HepG2 (cell line): ENCODE results near the gene ZNF747. TPM values are rescaled to one million over a fixed set of nuclear protein-coding genes. Genes with fewer than 3 reads are reported as not detected.

Experiments used
- DNMT1 ChIP-seq: sonication (generic); formaldehyde crosslinking; IDR thresholded peaks from 2 replicates; pipeline ENCODE4 v1.5.1; 2020; ENCODE audit warnings: mild to moderate bottlenecking, missing genetic modification reagents
- ELF1 ChIP-seq: sonication (generic); formaldehyde crosslinking; IDR thresholded peaks from 2 replicates; pipeline ENCODE4 v1.4.0; 2020; ENCODE audit warnings: missing genetic modification reagents
- FOXA1 ChIP-seq, 2 experiments: fragments of 450-650 bp in 1 of 2; sonication (generic) in 1 of 2; formaldehyde crosslinking in 1 of 2; IDR thresholded peaks; 2 replicates each; pipeline versions ENCODE4 v1.4.0 to v1.6.1; 2016 to 2020; ENCODE audit warnings: missing genetic modification reagents in 1 of 2
- FOXA3 ChIP-seq: IDR thresholded peaks from 2 replicates; pipeline ENCODE4 v1.6.1; 2016; ENCODE audit warnings: missing genetic modification reagents, missing compliant biosample characterization
- KDM4B ChIP-seq: sonication (generic); formaldehyde crosslinking; IDR thresholded peaks from 2 replicates; pipeline ENCODE4 v1.4.0; 2020; ENCODE audit warnings: missing genetic modification reagents
- NCOA2 ChIP-seq: sonication (generic); formaldehyde crosslinking; IDR thresholded peaks from 2 replicates; pipeline ENCODE4 v1.8.0; 2022; ENCODE audit warnings: inconsistent platforms
- RCOR2 ChIP-seq: IDR thresholded peaks from 2 replicates; pipeline ENCODE4 v1.6.1; 2016; ENCODE audit warnings: missing biosample characterization, missing genetic modification reagents
- ZNF564 ChIP-seq: sonication (generic); formaldehyde crosslinking; IDR thresholded peaks from 2 replicates; pipeline ENCODE4 v1.8.1; 2023; ENCODE audit warnings: mild to moderate bottlenecking, missing genetic modification reagents
- ZSCAN21 ChIP-seq: sonication (generic); formaldehyde crosslinking; IDR thresholded peaks from 2 replicates; pipeline ENCODE4 v1.8.0; 2022; ENCODE audit warnings: mild to moderate bottlenecking, missing genetic modification reagents, moderate library complexity, borderline replicate concordance
- polyA plus RNA-seq, 8 experiments: library from polyadenylated mRNA; depleted of rRNA in 3 of 8; stranded (reverse) in 7 of 8; unstranded in 1 of 8; fragments of >200 nt; fragmentation: Illumina TruSeq in 4 of 8; extraction: Trizol in 4 of 8; gene quantifications; 2 replicates each; pipeline versions ENCODE4 v1.2.1 to v1.2.3, GENCODE V29; 2011 to 2016; ENCODE audit warnings: low read depth in 4 of 8, missing spikeins in 1 of 8, mixed read lengths in 1 of 8; ENCODE audit not compliant: insufficient read depth in 1 of 8
- total RNA-seq, 5 experiments: library from RNA; depleted of rRNA; stranded (reverse); fragments of >200 nt; fragmentation: Illumina TruSeq; extraction: Trizol; gene quantifications; 2 replicates each; pipeline ENCODE4 v1.2.3, GENCODE V29; 2016; ENCODE audit warnings: low read depth in 1 of 5
- TF ChIP-seq, protein P1 (sequence below): IDR thresholded peaks from 2 replicates; pipeline ENCODE4 v1.6.1; 2012; ENCODE audit warnings: low read depth, low read length, improper control_type of control experiment
- TF ChIP-seq, protein P2 (sequence below): IDR thresholded peaks from 2 replicates; pipeline ENCODE4 v1.6.1; 2016; ENCODE audit warnings: control low read depth
- TF ChIP-seq, protein P3 (sequence below): sonication (generic); formaldehyde crosslinking; IDR thresholded peaks from 2 replicates; pipeline ENCODE4 v1.9.0; 2022; ENCODE audit warnings: missing genetic modification reagents, mild to moderate bottlenecking, borderline replicate concordance
- TF ChIP-seq, protein P4 (sequence below): sonication (generic); formaldehyde crosslinking; IDR thresholded peaks from 2 replicates; pipeline ENCODE4 v1.4.0; 2020; ENCODE audit warnings: mild to moderate bottlenecking, missing genetic modification reagents
- TF ChIP-seq, protein P5 (sequence below): sonication (generic); formaldehyde crosslinking; IDR thresholded peaks from 2 replicates; pipeline ENCODE4 v1.9.0; 2021; ENCODE audit warnings: missing genetic modification reagents, borderline replicate concordance
- TF ChIP-seq, protein P6 (sequence below): sonication (generic); formaldehyde crosslinking; IDR thresholded peaks from 2 replicates; pipeline ENCODE4 v1.5.0; 2020; ENCODE audit warnings: missing genetic modification reagents

The ZNF747 gene
- total and polyA plus RNA-seq, 2 of the 13 experiments (the other 11 are each of a cell fraction or from before 2014, with no cell fraction given), result 7.2 to 10.2 TPM

DNA sequence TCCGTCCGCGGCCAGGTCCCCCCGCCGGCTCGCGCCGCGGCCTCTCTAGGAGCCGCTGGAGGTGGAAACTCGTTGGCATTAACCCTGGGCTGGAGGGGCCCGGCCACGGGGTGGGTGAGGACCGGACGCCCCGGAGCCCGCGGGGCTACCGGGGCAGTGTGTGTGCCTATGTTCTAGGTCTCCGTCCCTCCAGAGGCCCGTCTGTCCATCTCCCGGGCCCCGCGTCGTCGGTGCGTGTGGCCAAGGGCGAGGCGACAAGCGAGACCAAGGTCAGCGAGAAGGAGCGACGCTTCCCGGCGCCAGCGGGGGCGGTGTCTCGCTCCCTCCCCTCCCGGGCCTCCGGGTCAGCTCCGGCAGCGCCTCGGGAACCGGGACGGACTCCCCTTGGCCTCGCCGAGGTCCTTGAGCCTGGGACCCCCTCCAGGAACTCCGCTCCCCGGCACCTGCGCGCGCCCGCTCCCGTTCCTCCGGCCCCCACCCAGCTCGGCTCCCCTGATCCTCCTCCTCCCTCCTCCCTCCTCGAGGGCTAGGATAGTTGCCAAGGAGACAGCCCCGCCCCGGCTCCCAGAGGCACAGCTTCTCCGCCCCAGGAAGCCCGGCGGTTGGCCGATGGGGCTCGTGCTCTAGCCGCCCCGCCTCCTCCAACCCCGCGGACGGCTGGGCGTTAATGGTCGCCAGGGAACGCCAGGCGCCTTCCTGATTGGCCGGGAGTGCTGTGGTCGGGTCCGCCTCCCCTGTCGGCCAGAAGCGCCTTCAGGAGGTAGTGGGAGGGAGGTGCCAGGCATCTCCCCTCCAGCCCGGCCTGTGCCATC is 7.6 kb downstream of the ZNF747 start (continued):
- TF ChIP-seq, protein P1, sequence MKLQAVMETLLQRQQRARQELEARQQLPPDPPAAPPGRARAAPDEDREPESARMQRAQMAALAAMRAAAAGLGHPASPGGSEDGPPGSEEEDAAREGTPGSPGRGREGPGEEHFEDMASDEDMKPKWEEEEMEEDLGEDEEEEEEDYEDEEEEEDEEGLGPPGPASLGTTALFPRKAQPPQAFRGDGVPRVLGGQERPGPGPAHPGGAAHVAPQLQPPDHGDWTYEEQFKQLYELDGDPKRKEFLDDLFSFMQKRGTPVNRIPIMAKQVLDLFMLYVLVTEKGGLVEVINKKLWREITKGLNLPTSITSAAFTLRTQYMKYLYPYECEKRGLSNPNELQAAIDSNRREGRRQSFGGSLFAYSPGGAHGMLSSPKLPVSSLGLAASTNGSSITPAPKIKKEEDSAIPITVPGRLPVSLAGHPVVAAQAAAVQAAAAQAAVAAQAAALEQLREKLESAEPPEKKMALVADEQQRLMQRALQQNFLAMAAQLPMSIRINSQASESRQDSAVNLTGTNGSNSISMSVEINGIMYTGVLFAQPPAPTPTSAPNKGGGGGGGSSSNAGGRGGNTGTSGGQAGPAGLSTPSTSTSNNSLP, result no peak
- peak; percentile 10; the same call in 1 of the 2 replicates for TF ChIP-seq KDM4B
- no peak for TF ChIP-seq FOXA1 (IDR thresholded peaks at IDR 0.05)
- TF ChIP-seq FOXA1 (CRISPR knock-in tag; IDR thresholded peaks at IDR 0.05), result no peak
- TF ChIP-seq, protein P2, sequence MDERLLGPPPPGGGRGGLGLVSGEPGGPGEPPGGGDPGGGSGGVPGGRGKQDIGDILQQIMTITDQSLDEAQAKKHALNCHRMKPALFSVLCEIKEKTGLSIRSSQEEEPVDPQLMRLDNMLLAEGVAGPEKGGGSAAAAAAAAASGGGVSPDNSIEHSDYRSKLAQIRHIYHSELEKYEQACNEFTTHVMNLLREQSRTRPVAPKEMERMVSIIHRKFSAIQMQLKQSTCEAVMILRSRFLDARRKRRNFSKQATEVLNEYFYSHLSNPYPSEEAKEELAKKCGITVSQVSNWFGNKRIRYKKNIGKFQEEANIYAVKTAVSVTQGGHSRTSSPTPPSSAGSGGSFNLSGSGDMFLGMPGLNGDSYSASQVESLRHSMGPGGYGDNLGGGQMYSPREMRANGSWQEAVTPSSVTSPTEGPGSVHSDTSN (CRISPR knock-in tag), result no peak
- TF ChIP-seq ZSCAN21 (CRISPR knock-in tag), result peak; percentile 44; the same call in 1 of the 2 replicates
- TF ChIP-seq DNMT1 (CRISPR knock-in tag), result no peak
- TF ChIP-seq ELF1, result peak; percentile 78
- 0 out of 2 replicates have a peak, but pooled peaks have one; percentile 6 for TF ChIP-seq FOXA3
- no peak for TF ChIP-seq NCOA2
- TF ChIP-seq, protein P3, sequence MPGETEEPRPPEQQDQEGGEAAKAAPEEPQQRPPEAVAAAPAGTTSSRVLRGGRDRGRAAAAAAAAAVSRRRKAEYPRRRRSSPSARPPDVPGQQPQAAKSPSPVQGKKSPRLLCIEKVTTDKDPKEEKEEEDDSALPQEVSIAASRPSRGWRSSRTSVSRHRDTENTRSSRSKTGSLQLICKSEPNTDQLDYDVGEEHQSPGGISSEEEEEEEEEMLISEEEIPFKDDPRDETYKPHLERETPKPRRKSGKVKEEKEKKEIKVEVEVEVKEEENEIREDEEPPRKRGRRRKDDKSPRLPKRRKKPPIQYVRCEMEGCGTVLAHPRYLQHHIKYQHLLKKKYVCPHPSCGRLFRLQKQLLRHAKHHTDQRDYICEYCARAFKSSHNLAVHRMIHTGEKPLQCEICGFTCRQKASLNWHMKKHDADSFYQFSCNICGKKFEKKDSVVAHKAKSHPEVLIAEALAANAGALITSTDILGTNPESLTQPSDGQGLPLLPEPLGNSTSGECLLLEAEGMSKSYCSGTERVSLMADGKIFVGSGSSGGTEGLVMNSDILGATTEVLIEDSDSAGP (CRISPR knock-in tag), result peak; percentile 88; the same call in 1 of the 2 replicates
- TF ChIP-seq, protein P4, sequence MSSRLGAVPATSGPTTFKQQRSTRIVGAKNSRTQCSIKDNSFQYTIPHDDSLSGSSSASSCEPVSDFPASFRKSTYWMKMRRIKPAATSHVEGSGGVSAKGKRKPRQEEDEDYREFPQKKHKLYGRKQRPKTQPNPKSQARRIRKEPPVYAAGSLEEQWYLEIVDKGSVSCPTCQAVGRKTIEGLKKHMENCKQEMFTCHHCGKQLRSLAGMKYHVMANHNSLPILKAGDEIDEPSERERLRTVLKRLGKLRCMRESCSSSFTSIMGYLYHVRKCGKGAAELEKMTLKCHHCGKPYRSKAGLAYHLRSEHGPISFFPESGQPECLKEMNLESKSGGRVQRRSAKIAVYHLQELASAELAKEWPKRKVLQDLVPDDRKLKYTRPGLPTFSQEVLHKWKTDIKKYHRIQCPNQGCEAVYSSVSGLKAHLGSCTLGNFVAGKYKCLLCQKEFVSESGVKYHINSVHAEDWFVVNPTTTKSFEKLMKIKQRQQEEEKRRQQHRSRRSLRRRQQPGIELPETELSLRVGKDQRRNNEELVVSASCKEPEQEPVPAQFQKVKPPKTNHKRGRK, result no peak
- TF ChIP-seq, protein P5, sequence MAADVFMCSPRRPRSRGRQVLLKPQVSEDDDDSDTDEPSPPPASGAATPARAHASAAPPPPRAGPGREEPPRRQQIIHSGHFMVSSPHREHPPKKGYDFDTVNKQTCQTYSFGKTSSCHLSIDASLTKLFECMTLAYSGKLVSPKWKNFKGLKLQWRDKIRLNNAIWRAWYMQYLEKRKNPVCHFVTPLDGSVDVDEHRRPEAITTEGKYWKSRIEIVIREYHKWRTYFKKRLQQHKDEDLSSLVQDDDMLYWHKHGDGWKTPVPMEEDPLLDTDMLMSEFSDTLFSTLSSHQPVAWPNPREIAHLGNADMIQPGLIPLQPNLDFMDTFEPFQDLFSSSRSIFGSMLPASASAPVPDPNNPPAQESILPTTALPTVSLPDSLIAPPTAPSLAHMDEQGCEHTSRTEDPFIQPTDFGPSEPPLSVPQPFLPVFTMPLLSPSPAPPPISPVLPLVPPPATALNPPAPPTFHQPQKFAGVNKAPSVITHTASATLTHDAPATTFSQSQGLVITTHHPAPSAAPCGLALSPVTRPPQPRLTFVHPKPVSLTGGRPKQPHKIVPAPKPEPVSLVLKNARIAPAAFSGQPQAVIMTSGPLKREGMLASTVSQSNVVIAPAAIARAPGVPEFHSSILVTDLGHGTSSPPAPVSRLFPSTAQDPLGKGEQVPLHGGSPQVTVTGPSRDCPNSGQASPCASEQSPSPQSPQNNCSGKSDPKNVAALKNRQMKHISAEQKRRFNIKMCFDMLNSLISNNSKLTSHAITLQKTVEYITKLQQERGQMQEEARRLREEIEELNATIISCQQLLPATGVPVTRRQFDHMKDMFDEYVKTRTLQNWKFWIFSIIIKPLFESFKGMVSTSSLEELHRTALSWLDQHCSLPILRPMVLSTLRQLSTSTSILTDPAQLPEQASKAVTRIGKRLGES (CRISPR knock-in tag), result no peak
- no peak for TF ChIP-seq ZNF564 (CRISPR knock-in tag)
- TF ChIP-seq, protein P6, sequence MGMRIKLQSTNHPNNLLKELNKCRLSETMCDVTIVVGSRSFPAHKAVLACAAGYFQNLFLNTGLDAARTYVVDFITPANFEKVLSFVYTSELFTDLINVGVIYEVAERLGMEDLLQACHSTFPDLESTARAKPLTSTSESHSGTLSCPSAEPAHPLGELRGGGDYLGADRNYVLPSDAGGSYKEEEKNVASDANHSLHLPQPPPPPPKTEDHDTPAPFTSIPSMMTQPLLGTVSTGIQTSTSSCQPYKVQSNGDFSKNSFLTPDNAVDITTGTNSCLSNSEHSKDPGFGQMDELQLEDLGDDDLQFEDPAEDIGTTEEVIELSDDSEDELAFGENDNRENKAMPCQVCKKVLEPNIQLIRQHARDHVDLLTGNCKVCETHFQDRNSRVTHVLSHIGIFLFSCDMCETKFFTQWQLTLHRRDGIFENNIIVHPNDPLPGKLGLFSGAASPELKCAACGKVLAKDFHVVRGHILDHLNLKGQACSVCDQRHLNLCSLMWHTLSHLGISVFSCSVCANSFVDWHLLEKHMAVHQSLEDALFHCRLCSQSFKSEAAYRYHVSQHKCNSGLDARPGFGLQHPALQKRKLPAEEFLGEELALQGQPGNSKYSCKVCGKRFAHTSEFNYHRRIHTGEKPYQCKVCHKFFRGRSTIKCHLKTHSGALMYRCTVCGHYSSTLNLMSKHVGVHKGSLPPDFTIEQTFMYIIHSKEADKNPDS (CRISPR knock-in tag), result 0 out of 2 replicates have a peak, but pooled peaks have one; percentile 36
- TF ChIP-seq RCOR2 (CRISPR knock-in tag), result no peak
